Measurements from ENCODE around the gene FOXRED2.

GRCh38 chr22:36497910-36498665, 8.8 kb downstream of the FOXRED2 start:
- no peak for TF ChIP-seq POLR2A (IDR thresholded peaks at IDR 0.05)
- TF ChIP-seq CTCF (IDR thresholded peaks at IDR 0.05), result no peak

Data from Peyer's patch (tissue), 4 donors.